Measurements from ENCODE around the gene MOGAT1.

DNA sequence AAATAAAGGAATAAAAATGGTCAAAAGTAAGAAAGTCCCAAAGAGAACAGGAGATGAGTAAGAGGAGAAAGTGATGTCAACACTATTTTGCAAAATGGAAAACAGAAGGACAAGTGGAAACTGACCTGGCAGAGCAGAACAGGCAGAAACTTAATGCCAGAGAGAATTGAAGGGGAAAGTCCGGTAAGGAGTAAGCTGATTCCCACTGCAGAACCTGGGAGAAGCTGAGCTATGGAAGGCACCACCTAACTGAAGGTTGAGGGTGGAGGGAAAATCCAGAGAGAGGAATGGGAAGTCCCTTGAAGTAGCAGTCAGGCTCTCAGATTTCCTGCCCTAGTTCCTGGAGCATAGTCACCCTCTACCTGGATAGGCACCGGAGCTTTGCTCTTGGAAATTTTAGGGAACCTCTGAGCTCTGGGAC, 59.8 kb downstream of the MOGAT1 start:
- TF ChIP-seq, protein P1, sequence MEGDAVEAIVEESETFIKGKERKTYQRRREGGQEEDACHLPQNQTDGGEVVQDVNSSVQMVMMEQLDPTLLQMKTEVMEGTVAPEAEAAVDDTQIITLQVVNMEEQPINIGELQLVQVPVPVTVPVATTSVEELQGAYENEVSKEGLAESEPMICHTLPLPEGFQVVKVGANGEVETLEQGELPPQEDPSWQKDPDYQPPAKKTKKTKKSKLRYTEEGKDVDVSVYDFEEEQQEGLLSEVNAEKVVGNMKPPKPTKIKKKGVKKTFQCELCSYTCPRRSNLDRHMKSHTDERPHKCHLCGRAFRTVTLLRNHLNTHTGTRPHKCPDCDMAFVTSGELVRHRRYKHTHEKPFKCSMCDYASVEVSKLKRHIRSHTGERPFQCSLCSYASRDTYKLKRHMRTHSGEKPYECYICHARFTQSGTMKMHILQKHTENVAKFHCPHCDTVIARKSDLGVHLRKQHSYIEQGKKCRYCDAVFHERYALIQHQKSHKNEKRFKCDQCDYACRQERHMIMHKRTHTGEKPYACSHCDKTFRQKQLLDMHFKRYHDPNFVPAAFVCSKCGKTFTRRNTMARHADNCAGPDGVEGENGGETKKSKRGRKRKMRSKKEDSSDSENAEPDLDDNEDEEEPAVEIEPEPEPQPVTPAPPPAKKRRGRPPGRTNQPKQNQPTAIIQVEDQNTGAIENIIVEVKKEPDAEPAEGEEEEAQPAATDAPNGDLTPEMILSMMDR (conservative IDR thresholded peaks at IDR 0.05; ENCODE audit: low read depth, low read length), result no peak
- TF ChIP-seq EZH2 (IDR thresholded peaks at IDR 0.05; ENCODE audit: borderline replicate concordance, low read depth, low read length, poor library complexity, severe bottlenecking), result no peak

Measured in A673 (cell line).